Gastroesophageal sphincter (tissue), 4 donors: ENCODE measurements around the gene SPTB. TPM values are rescaled to one million over a fixed set of nuclear protein-coding genes. Genes with fewer than 3 reads are reported as not detected.

ENCODE experiments used
- ATAC-seq: fragments of 150-250 bp; one replicate; pipeline ENCODE4 v1.9.1; 2016; ENCODE audit warnings: mild to moderate bottlenecking, moderate library complexity
- H3K27ac ChIP-seq, 4 donors: fragments of 200-600 bp; sonication (generic) in 3 of 4; 1 replicate in 3 of 4; 2 replicates in 1 of 4; pipeline ENCODE4 v1.5.1; 2016 to 2019
- H3K27me3 ChIP-seq: fragments of 200-600 bp; sonication (generic); one replicate; pipeline ENCODE4 v1.5.1; 2019
- H3K36me3 ChIP-seq, 2 donors: fragments of 200-600 bp; sonication (generic); one replicate each; pipeline ENCODE4 v1.5.1; 2019; ENCODE audit warnings: control low read depth in 1 of 2
- H3K4me1 ChIP-seq, 3 donors: fragments of 200-600 bp; sonication (generic); 1 replicate in 2 of 3; 2 replicates in 1 of 3; pipeline ENCODE4 v1.5.1; 2016 to 2019; ENCODE audit warnings: control low read depth in 2 of 3
- H3K4me3 ChIP-seq, 2 donors: fragments of 200-600 bp; sonication (generic); one replicate each; pipeline ENCODE4 v1.5.1; 2019; ENCODE audit warnings: mild to moderate bottlenecking in 1 of 2, moderate library complexity in 1 of 2
- H3K9me3 ChIP-seq, 3 donors: fragments of 200-600 bp; sonication (generic); one replicate each; pipeline ENCODE4 v1.5.1; 2017 to 2019; ENCODE audit warnings: control low read depth in 2 of 3
- CTCF ChIP-seq, 4 experiments: fragments of 200-600 bp in 2 of 4; fragments of 450-650 bp in 2 of 4; sonication (generic) in 1 of 4; IDR thresholded peaks; one replicate each; pipeline ENCODE4 v1.5.1; 2017 to 2019; ENCODE audit warnings: antibody characterized with exemption in 4 of 4, mild to moderate bottlenecking in 2 of 4, moderate library complexity in 2 of 4
- EP300 ChIP-seq: sonication (generic); formaldehyde crosslinking; IDR thresholded peaks from one replicate; pipeline ENCODE4 v1.6.1; 2017; ENCODE audit warnings: antibody characterized with exemption, mild to moderate bottlenecking
- POLR2A ChIP-seq, 2 donors: fragments of 450-650 bp; IDR thresholded peaks; one replicate each; pipeline ENCODE4 v1.6.1; 2017; ENCODE audit warnings: antibody characterized with exemption in 2 of 2, mild to moderate bottlenecking in 2 of 2, moderate library complexity in 1 of 2
- POLR2AphosphoS5 ChIP-seq: sonication (generic); formaldehyde crosslinking; IDR thresholded peaks from one replicate; pipeline ENCODE4 v1.6.1; 2017; ENCODE audit warnings: antibody characterized with exemption
- WGBS, 2 donors: methylation state at CpG; one replicate each; pipeline ENCODE4 v1.1.5; 2018; ENCODE audit warnings: low coverage in 1 of 2; 5-methylcytosine and 5-hydroxymethylcytosine counted together
- total RNA-seq, 4 donors: library from RNA; depleted of rRNA; stranded (reverse); fragments of >200 nt; gene quantifications; one replicate each; pipeline ENCODE4 v1.1.0, GENCODE V29; 2016

The SPTB gene
- total RNA-seq, 4 donors from 2014 or later = 0.62 to 3.1 (median 1.0) TPM

GRCh38 chr14:64784006-64784405, 95.7 kb downstream of the SPTB start:
- no peak for TF ChIP-seq POLR2A (IDR thresholded peaks at IDR 0.05)
- TF ChIP-seq EP300 = no peak
- TF ChIP-seq CTCF (IDR thresholded peaks at IDR 0.05) = no peak
- no peak for TF ChIP-seq POLR2AphosphoS5
- WGBS, 2 donors = 89% methylated on average over 6 of the region's 9 CpGs; no CpG with 5 or more reads in 1 of the 2 donors
- H3K27me3 ChIP-seq = no peaks in the 10 kb centered on the region
- no peak for ATAC-seq
- H3K27ac ChIP-seq = no peak overlapping the region
- no peak overlapping the region for H3K4me3 ChIP-seq
- H3K4me1 ChIP-seq = no peaks in the 10 kb centered on the region
- no peaks in the 10 kb centered on the region for H3K9me3 ChIP-seq
- no peaks in the 10 kb centered on the region for H3K36me3 ChIP-seq

DNA sequence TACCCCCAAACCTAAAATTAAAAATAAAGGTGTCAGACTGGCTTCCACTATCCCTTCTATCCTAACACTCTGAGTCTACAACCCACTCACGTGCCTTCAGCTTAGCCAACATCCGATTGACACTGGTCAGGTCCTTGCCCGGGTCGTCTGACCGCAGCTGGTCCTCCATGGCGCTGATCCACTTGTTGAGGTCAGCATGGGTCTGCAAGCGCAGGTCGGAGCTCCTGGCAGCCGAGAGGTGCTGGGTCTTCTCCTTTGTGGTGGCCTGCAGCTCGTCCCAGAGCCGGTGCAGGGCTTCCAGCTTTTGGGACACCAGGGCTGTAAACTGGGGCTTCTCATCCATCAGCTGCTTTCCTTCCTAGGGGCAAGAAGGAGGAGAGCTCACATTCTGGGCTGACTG, 97.5 kb downstream of the SPTB start:
- Histone ChIP-seq H3K27me3 (no peaks in the 10 kb centered on the region), H3K4me3 (no peak overlapping the region), H3K9me3 (no peaks in the 10 kb centered on the region), H3K27ac (no peak overlapping the region), H3K36me3 (no peaks in the 10 kb centered on the region), H3K4me1 (peaks cover 0 to 13% (median 0%) of the 10 kb centered on the region in 3 donors)
- ATAC-seq = no peak
- WGBS, 2 donors = 68% methylated on average over 2 of the region's 11 CpGs; no CpG with 5 or more reads in 1 of the 2 donors
- TF ChIP-seq CTCF (IDR thresholded peaks at IDR 0.05) = no peak
- TF ChIP-seq EP300 = no peak
- TF ChIP-seq POLR2A (IDR thresholded peaks at IDR 0.05) = no peak
- no peak for TF ChIP-seq POLR2AphosphoS5

- Histone ChIP-seq H3K27me3 (no peaks in the 10 kb centered on the region), H3K4me1 (peaks cover 0 to 13% (median 0%) of the 10 kb centered on the region in 3 donors), H3K4me3 (no peak overlapping the region), H3K36me3 (no peaks in the 10 kb centered on the region), H3K27ac (no peak overlapping the region), H3K9me3 (no peaks in the 10 kb centered on the region)
- ATAC-seq = no peak
- TF ChIP-seq EP300 (no peak), CTCF (IDR thresholded peaks at IDR 0.05) (no peak), POLR2AphosphoS5 (no peak), POLR2A (IDR thresholded peaks at IDR 0.05) (no peak)
- WGBS, 2 donors = 85 to 94% methylated on average over 2 to 7 of the region's 7 CpGs
Observed at GRCh38 chr14:64779472-64779871, 100.2 kb downstream of the SPTB start.

GRCh38 chr14:64778104-64778754, 101.5 kb downstream of the SPTB start:
- Histone ChIP-seq H3K36me3 (no peaks in the 10 kb centered on the region), H3K27me3 (no peaks in the 10 kb centered on the region), H3K4me3 (no peak overlapping the region), H3K27ac (no peak overlapping the region), H3K9me3 (no peaks in the 10 kb centered on the region), H3K4me1 (peaks cover 0 to 13% (median 0%) of the 10 kb centered on the region in 3 donors)
- TF ChIP-seq POLR2A (IDR thresholded peaks at IDR 0.05) (no peak), POLR2AphosphoS5 (no peak), EP300 (no peak), CTCF (IDR thresholded peaks at IDR 0.05) (no peak)
- no peak for ATAC-seq
- WGBS, 2 donors = 93% methylated on average over 2 of the region's 7 CpGs; no CpG with 5 or more reads in 1 of the 2 donors

- ATAC-seq = no peak
- Histone ChIP-seq H3K9me3 (no peaks in the 10 kb centered on the region), H3K36me3 (no peaks in the 10 kb centered on the region), H3K27me3 (no peaks in the 10 kb centered on the region), H3K4me3 (no peak overlapping the region), H3K27ac (no peak overlapping the region), H3K4me1 (peaks cover 0 to 13% (median 0%) of the 10 kb centered on the region in 3 donors)
- 45 to 56% methylated on average over 1 to 2 of the region's 3 CpGs for WGBS, 2 donors
- TF ChIP-seq CTCF (IDR thresholded peaks at IDR 0.05) (no peak), POLR2A (IDR thresholded peaks at IDR 0.05) (no peak), POLR2AphosphoS5 (no peak), EP300 (no peak)
Observed at GRCh38 chr14:64777461-64777860, 102.2 kb downstream of the SPTB start.
